ENCODE measurements around the gene UFD1. TPM values are rescaled to one million over a fixed set of nuclear protein-coding genes. Genes with fewer than 3 reads are reported as not detected.
A peak's percentile ranks its signal among the peaks of the same experiment; 100 is the strongest.

UFD1 gene
- total and polyA plus RNA-seq, 2 of the 13 experiments (the other 11 are each of a cell fraction or from before 2014, with no cell fraction given) = 47.9 to 51.1 TPM

GRCh38 chr22:19429950-19430889 is 48.8 kb downstream of the UFD1 start (continued):
- TF ChIP-seq ZNF30 (CRISPR knock-in tag; IDR thresholded peaks at IDR 0.05) (no peak), HBP1 (CRISPR knock-in tag; IDR thresholded peaks at IDR 0.05; ENCODE audit: low read depth) (peak; percentile 47; the same call in 1 of the 2 replicates), SKI (IDR thresholded peaks at IDR 0.05; ENCODE audit: partially characterized antibody) (no peak), TBX3 (IDR thresholded peaks at IDR 0.05; ENCODE audit: borderline replicate concordance) (no peak), KAT7 (CRISPR knock-in tag; IDR thresholded peaks at IDR 0.05; ENCODE audit: borderline replicate concordance) (0 out of 2 replicates have a peak, but pooled peaks have one; percentile 4), KLF13 (CRISPR knock-in tag; IDR thresholded peaks at IDR 0.05) (no peak), MATR3 (CRISPR knock-in tag; IDR thresholded peaks at IDR 0.05) (no peak), RBAK (CRISPR knock-in tag; IDR thresholded peaks at IDR 0.05) (no peak), KLF15 (CRISPR knock-in tag; IDR thresholded peaks at IDR 0.05; ENCODE audit: borderline replicate concordance) (no peak), REXO4 (CRISPR knock-in tag; IDR thresholded peaks at IDR 0.05; ENCODE audit: borderline replicate concordance) (no peak), MAZ (IDR thresholded peaks at IDR 0.05; ENCODE audit: borderline replicate concordance, low read depth, low read length) (no peak), MAZ (CRISPR knock-in tag; IDR thresholded peaks at IDR 0.05; ENCODE audit: low read depth) (no peak), ZNF598 (CRISPR knock-in tag; IDR thresholded peaks at IDR 0.05; ENCODE audit: borderline replicate concordance) (no peak), ZBTB7A (CRISPR knock-in tag; IDR thresholded peaks at IDR 0.05) (no peak), ZBTB7B (CRISPR knock-in tag; IDR thresholded peaks at IDR 0.05) (no peak), PRDM15 (CRISPR knock-in tag; IDR thresholded peaks at IDR 0.05) (peak; percentile 93), E2F2 (CRISPR knock-in tag; IDR thresholded peaks at IDR 0.05; ENCODE audit: borderline replicate concordance) (no peak), MYC (CRISPR knock-in tag; IDR thresholded peaks at IDR 0.05; ENCODE audit: borderline replicate concordance) (no peak), ZNF567 (CRISPR knock-in tag; IDR thresholded peaks at IDR 0.05; ENCODE audit: borderline replicate concordance) (no peak), ZNF264 (CRISPR knock-in tag; IDR thresholded peaks at IDR 0.05) (no peak)

Measured in HepG2 (cell line).